GM10266 (cell line): Measurements from ENCODE around the gene STAB1.

ENCODE experiments used
- DNase-seq: peaks from one replicate; pipeline ENCODE4 v3.0.0; 2012; ENCODE audit errors: extremely low spot score
- CTCF ChIP-seq: IDR thresholded peaks from 2 replicates; pipeline ENCODE4 v1.5.1; 2012; ENCODE audit warnings: mild to moderate bottlenecking, low read depth; ENCODE audit not compliant: control insufficient read depth, insufficient read depth; ENCODE audit errors: missing control alignments

Gene STAB1

DNA sequence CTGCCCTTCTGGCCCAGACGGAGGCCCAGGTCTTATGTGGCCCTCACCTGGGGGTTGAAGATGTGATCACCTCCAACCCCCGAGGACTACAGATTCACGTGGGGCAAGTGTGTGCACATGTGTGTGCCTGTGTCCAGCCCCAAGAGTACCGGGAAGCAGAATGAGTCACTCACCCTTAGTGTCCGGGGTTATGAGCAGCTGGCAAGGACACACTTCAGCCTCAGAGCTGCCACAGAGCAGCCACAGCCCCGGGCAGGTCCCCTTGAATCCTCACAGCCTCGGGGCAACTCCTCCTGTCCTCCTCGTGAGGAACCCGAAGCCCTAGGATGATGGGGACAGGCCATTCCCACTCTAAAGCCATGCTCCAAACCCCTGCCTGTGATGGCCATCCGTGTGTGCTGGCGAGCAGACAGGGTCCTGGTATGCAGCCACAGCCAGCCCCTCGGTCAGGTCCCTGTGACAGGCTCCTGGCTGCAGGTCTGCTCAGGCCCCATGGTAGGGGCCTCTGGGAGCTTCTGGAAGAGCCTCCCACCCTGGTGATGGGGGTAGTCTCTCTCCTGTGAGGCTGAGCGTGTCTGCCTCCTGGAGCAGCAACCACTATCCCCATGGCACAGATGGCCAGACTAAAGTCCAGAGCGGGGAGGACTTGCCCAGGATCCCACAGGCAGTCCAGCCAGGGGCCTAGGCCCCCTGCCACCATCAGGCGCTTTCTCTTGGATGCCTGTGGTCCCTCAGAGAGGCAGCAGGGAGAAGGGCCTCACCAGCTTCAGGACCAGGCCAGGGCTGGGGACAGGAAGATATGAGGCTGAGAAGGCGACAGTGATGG, 852 bp downstream of the STAB1 start:
- TF ChIP-seq CTCF: no peak
- no peak for DNase-seq

DNA sequence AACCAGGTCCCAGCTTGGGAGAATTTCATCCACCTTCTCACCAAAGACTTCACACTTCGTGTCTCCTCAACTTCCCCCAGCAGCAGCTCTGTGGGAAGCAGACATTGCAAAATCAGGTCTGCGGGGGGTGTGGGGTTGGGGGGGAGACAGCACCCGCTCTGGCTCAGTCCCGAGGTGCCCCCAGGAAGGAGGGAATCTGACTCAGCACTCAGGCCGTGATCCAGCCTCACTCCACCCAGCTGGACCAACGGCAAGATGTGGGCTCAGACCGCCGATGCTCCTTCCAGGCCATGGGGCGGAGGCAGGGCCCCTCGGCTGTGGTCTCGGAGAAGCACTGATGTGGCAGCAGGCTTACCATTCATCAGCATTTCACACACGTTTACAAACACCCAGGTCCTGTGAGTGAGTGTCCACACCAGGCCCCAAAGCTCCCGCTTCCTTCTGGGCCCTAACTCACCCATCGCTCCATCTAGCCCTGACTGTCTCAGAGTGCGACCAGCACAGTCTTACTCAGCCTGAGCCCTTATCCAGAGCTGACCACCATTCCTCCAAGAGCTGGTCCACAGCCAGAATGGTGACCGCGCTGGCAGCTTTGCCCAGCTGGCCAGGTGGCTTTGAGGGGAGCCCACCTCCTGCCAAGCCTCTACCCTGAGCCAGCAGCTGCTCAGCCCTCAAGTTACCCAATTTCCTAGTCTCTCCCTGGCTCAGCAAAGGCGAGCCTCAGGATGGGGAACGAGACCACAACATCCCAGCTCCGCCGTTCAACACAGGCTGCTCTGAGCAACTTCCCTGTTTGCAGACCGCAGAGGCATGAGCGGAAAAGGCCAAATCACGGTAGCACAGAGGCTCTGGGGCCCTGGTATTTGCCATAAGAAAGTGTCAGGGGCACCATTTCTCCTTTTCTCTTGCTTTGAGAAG, 3.3 kb downstream of the STAB1 start:
- TF ChIP-seq CTCF: no peak
- no peak for DNase-seq

DNA sequence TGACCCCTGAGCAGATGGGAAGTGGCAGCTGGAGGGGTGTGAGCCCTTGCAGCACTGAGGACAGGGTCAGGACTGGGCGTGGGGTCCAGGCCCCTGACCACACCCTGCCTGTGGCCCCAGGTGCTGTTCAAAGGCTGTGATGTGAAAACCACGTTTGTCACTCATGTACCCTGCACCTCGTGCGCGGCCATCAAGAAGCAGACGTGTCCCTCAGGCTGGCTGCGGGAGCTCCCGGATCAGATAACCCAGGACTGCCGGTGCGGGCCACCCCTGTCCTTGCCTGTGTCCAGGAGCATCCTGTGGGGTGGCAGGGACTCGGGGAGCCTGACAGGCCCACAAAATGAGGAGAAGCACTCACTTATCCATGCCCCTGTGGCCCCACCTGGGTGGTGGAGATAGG, 5.9 kb downstream of the STAB1 start:
- no peak for DNase-seq
- no peak for TF ChIP-seq CTCF

- no peak for TF ChIP-seq CTCF
- DNase-seq: no peak
Observed at GRCh38 chr3:52502001-52502400, 6.9 kb downstream of the STAB1 start.

GRCh38 chr3:52502808-52503350, 7.7 kb downstream of the STAB1 start:
- TF ChIP-seq CTCF: no peak
- no peak for DNase-seq

DNA sequence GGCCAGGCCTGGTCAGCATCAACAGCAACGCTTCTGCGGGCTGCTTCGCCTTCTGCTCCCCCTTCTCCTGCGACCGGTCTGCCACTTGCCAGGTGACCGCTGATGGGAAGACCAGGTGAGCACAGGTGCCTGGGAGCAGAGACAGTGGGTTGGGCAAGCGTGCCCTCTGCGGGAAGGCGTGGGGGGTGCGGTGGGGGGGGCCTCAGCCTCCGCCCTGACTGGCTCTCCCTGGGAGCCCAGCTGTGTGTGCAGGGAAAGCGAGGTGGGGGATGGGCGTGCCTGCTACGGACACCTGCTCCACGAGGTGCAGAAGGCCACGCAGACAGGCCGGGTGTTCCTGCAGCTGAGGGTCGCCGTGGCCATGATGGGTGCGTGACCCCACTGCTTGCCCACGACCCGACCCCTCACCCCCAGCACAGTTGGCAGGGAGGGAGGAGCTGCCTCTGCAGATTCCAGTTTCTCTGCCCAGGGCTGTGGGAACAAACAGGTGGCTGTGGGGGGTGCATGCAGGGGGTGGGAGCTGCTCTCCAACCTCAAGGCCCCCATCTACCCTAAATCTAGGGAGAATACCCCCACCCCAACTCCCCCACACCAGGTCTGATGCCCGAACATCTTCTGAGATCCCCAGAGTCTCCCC, 8.8 kb downstream of the STAB1 start:
- no peak for DNase-seq
- no peak for TF ChIP-seq CTCF
